SK-N-SH treated with all-trans-retinoic acid at 6 μM for 48 hours (cell line): Measurements from ENCODE around the gene GARS1.
A peak's percentile ranks its signal among the peaks of the same experiment; 100 is the strongest.

Source experiments
- ATAC-seq: fragments of 200-7000 bp; cut with Tn5 transposase; 3 replicates; pipeline ENCODE4 v1.9.1; 2020; ENCODE audit warnings: mild to moderate bottlenecking, moderate library complexity
- ARNTL ChIP-seq: fragments of 450-650 bp; formaldehyde crosslinking; IDR thresholded peaks from 2 replicates; pipeline ENCODE4 v1.5.0; 2020; ENCODE audit warnings: low read depth, mild to moderate bottlenecking, moderate library complexity, borderline replicate concordance
- BACH2 ChIP-seq: fragments of 250-450 bp; sonication (Bioruptor Pico); IDR thresholded peaks from 2 replicates; pipeline ENCODE4 v1.9.0; 2021; ENCODE audit warnings: mild to moderate bottlenecking, borderline replicate concordance
- CREB5 ChIP-seq: fragments of 250-450 bp; sonication (Bioruptor Pico); IDR thresholded peaks from 2 replicates; pipeline ENCODE4 v1.5.1; 2020; ENCODE audit warnings: low read depth, mild to moderate bottlenecking, moderate library complexity
- CSDC2 ChIP-seq: fragments of 250-450 bp; sonication (Bioruptor Pico); IDR thresholded peaks from 2 replicates; pipeline ENCODE4 v1.5.0; 2020; ENCODE audit warnings: mild to moderate bottlenecking, moderate library complexity
- CSRNP3 ChIP-seq: fragments of 250-450 bp; sonication (Bioruptor Pico); IDR thresholded peaks from 2 replicates; pipeline ENCODE4 v1.5.1; 2021; ENCODE audit warnings: mild to moderate bottlenecking, moderate library complexity
- ESRRG ChIP-seq: fragments of 250-450 bp; sonication (Bioruptor Pico); IDR thresholded peaks from 2 replicates; pipeline ENCODE4 v1.6.1; 2021; ENCODE audit warnings: mild to moderate bottlenecking
- GLIS3 ChIP-seq: fragments of 250-450 bp; sonication (Bioruptor Pico); IDR thresholded peaks from 2 replicates; pipeline ENCODE4 v1.5.0; 2020; ENCODE audit warnings: mild to moderate bottlenecking, moderate library complexity
- ISL1 ChIP-seq: fragments of 250-450 bp; sonication (Bioruptor Pico); IDR thresholded peaks from 2 replicates; pipeline ENCODE4 v2.1.2; 2022; ENCODE audit warnings: mild to moderate bottlenecking, moderate library complexity
- OSR1 ChIP-seq: fragments of 250-450 bp; sonication (Bioruptor Pico); IDR thresholded peaks from 2 replicates; pipeline ENCODE4 v1.8.0; 2022; ENCODE audit warnings: moderate library complexity, mild to moderate bottlenecking, inconsistent platforms
- PATZ1 ChIP-seq: fragments of 250-450 bp; sonication (Bioruptor Pico); IDR thresholded peaks from 2 replicates; pipeline ENCODE4 v1.8.0; 2020; ENCODE audit warnings: mild to moderate bottlenecking, moderate library complexity, borderline replicate concordance
- POU6F1 ChIP-seq: fragments of 250-450 bp; sonication (Bioruptor Pico); IDR thresholded peaks from 2 replicates; pipeline ENCODE4 v1.8.0; 2021; ENCODE audit warnings: low read depth, mild to moderate bottlenecking, moderate library complexity, borderline replicate concordance
- PPARA ChIP-seq: fragments of 250-450 bp; sonication (Bioruptor Pico); IDR thresholded peaks from 2 replicates; pipeline ENCODE4 v1.5.0; 2020; ENCODE audit warnings: mild to moderate bottlenecking, borderline replicate concordance
- RARB ChIP-seq: fragments of 250-450 bp; sonication (Bioruptor Pico); IDR thresholded peaks from 2 replicates; pipeline ENCODE4 v1.8.0; 2021; ENCODE audit warnings: mild to moderate bottlenecking, moderate library complexity
- SNAI2 ChIP-seq: fragments of 250-450 bp; sonication (Bioruptor Pico); IDR thresholded peaks from 2 replicates; pipeline ENCODE4 v1.5.0; 2020; ENCODE audit warnings: mild to moderate bottlenecking, moderate library complexity
- TCF4 ChIP-seq: fragments of 250-450 bp; sonication (Bioruptor Pico); IDR thresholded peaks from 2 replicates; pipeline ENCODE4 v1.8.0; 2021; ENCODE audit warnings: mild to moderate bottlenecking, moderate library complexity, borderline replicate concordance
- TOX ChIP-seq: fragments of 250-450 bp; sonication (Bioruptor Pico); IDR thresholded peaks from 2 replicates; pipeline ENCODE4 v1.8.0; 2021; ENCODE audit warnings: mild to moderate bottlenecking, moderate library complexity, borderline replicate concordance
- TSHZ2 ChIP-seq: fragments of 250-450 bp; sonication (Bioruptor Pico); IDR thresholded peaks from 2 replicates; pipeline ENCODE4 v1.5.0; 2020; ENCODE audit warnings: mild to moderate bottlenecking, moderate library complexity
- ZC3H10 ChIP-seq: fragments of 250-450 bp; sonication (Bioruptor Pico); IDR thresholded peaks from 2 replicates; pipeline ENCODE4 v1.5.1; 2021; ENCODE audit warnings: mild to moderate bottlenecking, moderate library complexity
- ZFP3 ChIP-seq: fragments of 250-450 bp; sonication (Bioruptor Pico); IDR thresholded peaks from 2 replicates; pipeline ENCODE4 v1.5.0; 2020; ENCODE audit warnings: mild to moderate bottlenecking, moderate library complexity
- ZFP30 ChIP-seq: fragments of 450-650 bp; formaldehyde crosslinking; IDR thresholded peaks from 2 replicates; pipeline ENCODE4 v1.5.0; 2022; ENCODE audit warnings: mild to moderate bottlenecking, moderate library complexity
- ZNF565 ChIP-seq: fragments of 450-650 bp; formaldehyde crosslinking; conservative IDR thresholded peaks from 2 replicates; pipeline ENCODE4 v1.5.0; 2020; ENCODE audit warnings: low read depth, mild to moderate bottlenecking, moderate library complexity
- ZNF70 ChIP-seq: fragments of 450-650 bp; formaldehyde crosslinking; IDR thresholded peaks from 2 replicates; pipeline ENCODE4 v1.5.0; 2020; ENCODE audit warnings: mild to moderate bottlenecking, moderate library complexity
- ZNF8 ChIP-seq: fragments of 450-650 bp; formaldehyde crosslinking; IDR thresholded peaks from 2 replicates; pipeline ENCODE4 v1.5.0; 2020; ENCODE audit warnings: mild to moderate bottlenecking, moderate library complexity

The GARS1 gene

GRCh38 chr7:30668102-30668501, 73.4 kb downstream of the GARS1 start:
- no peak for ATAC-seq
- TF ChIP-seq ZC3H10 (CRISPR knock-in tag) (no peak), ARNTL (CRISPR knock-in tag) (no peak), ZNF565 (no peak), PATZ1 (no peak), ZFP3 (no peak), BACH2 (no peak), PPARA (CRISPR knock-in tag) (no peak), TSHZ2 (CRISPR knock-in tag) (no peak), CSRNP3 (no peak), OSR1 (CRISPR knock-in tag) (no peak), SNAI2 (CRISPR knock-in tag) (no peak), ZFP30 (no peak), RARB (no peak), GLIS3 (CRISPR knock-in tag) (no peak), ESRRG (no peak)

GRCh38 chr7:30671793-30672465, 77.3 kb downstream of the GARS1 start:
- ATAC-seq, result peak; percentile 82
- TF ChIP-seq ARNTL (CRISPR knock-in tag) (0 out of 2 replicates have a peak, but pooled peaks have one; percentile 24), TOX (0 out of 2 replicates have a peak, but pooled peaks have one; percentile 30), ZFP30 (peak; percentile 66), ZC3H10 (CRISPR knock-in tag) (peak; percentile 84; the same call in 1 of the 2 replicates), ESRRG (peak; percentile 62; the same call in 1 of the 2 replicates), OSR1 (CRISPR knock-in tag) (peak; percentile 73; the same call in 1 of the 2 replicates), ZNF70 (CRISPR knock-in tag) (no peak), ZNF8 (CRISPR knock-in tag) (peak; percentile 58; the same call in 1 of the 2 replicates), ZFP3 (peak; percentile 93), CREB5 (CRISPR knock-in tag) (peak; percentile 88), ISL1 (CRISPR knock-in tag) (peak; percentile 81), RARB (no peak), TCF4 (CRISPR knock-in tag) (no peak), CSDC2 (CRISPR knock-in tag) (peak; percentile 100), ZNF565 (peak; percentile 94), TSHZ2 (CRISPR knock-in tag) (peak; percentile 98), GLIS3 (CRISPR knock-in tag) (peak; percentile 95), CSRNP3 (no peak), PPARA (CRISPR knock-in tag) (peak; percentile 92; the same call in 1 of the 2 replicates), POU6F1 (0 out of 2 replicates have a peak, but pooled peaks have one; percentile 26), SNAI2 (CRISPR knock-in tag) (peak; percentile 99), BACH2 (peak; percentile 71; the same call in 1 of the 2 replicates)
